Inflammatory macrophage treated with lipopolysaccharide for 4 hours (primary cell): ENCODE measurements around the gene DOCK4.

ENCODE experiments used
- DNase-seq: peaks from one replicate; pipeline ENCODE4 v3.0.0-alpha.2; 2020

DOCK4 gene

DNA sequence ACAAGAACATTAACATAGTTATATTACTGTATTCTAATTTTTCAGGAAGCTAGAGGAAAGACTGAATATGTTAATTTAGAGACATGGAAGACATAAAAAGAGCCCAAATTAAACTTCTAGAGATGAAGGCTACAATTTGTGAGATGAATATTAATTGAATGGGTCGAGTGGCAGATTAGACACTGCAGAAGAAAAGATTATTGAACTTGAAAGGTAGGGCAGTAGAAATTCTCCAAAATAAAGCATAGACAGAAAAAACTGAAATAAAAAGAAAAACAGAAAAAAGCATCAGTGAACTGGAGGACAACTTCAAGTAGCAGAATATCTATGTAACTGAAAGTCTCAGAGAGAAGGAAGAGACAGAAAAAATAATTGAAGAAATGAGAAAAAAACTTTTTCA lies 369.6 kb downstream of the DOCK4 start:
- DNase-seq = no peak

- no peak for DNase-seq
Observed at GRCh38 chr7:111835066-111835465, 371.1 kb downstream of the DOCK4 start.

- DNase-seq = no peak
Observed at GRCh38 chr7:111834367-111834766, 371.8 kb downstream of the DOCK4 start.

DNA sequence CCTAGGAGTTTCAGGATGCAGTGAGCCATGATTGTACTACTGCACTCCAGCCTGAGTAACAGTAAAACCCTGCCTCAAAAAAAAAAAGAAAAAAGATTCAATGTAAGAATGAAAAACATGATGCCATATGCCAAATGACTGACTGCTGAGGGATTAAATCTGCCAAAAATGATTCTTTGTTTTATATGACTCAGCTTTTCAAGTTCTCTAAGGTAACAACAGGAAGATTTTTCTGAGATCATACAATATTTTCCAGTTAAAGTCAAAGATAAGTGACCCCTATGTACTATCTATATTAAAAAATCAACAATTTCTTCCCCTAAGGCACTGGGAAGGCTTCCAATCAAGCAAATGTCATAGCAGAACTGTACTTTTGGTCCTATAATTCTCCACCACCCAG lies 372.7 kb downstream of the DOCK4 start:
- DNase-seq = no peak

GRCh38 chr7:111832174-111832573 lies 374.0 kb downstream of the DOCK4 start:
- peak; percentile 60 for DNase-seq

DNA sequence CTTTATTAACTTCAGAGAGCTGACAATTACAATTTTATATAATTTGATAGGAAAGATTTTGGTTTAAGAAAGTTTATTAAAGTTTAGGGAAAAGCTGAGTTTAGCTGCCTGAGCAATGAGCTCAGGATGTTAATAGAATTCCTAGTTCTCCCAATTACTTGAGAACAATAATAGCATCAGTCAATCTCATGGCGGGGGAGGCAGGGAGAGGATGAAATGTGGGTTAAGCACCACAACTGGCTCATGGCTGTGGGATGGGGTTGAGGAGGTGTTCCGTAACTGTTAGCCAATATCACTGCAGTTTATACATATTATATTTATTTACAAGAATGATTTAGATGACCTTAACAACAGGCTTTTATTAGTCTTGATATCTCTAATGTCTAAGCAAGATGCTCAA lies 377.0 kb downstream of the DOCK4 start:
- DNase-seq = no peak

- DNase-seq = no peak
Observed at GRCh38 chr7:111827863-111828504, 378.2 kb downstream of the DOCK4 start.

DNA sequence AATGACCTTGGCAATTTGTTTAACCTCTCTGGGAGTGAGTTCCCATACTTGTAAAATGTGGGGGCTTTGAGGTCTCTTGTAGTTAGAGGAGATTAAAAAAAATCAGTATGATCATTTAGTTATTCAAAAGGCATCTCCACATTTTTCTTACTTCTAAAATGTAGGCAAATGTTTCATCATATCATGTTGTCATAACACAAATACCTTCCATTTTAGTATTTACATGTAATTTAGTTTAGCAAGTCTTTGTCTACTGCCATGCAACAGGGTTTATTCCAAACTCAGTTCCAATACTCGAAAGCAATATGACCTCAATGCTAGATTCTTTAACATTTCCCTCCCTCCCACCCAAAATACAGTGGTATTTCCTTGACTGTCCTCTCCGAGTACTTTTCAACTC lies 381.2 kb downstream of the DOCK4 start:
- no peak for DNase-seq

GRCh38 chr7:111823826-111824225 lies 382.4 kb downstream of the DOCK4 start:
- DNase-seq = no peak

DNA sequence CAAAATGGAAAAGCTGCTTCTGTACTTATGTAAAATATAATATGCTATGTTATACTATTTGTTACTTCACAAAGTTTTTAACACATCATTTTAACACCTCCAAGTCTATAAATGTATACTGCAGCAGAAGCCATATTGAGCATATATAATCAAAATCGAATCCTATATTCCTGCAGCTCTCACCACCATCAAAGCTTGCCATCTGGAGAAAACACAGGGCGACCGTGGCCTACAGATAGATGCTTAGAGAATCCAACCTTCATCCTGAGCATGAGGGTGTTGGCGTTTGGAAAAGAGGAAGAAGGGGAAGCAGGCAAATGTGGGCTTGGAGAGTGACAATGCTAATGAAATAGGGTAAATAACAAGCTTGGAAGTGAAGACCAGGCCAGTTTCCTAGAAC lies 385.2 kb downstream of the DOCK4 start:
- DNase-seq = no peak

DNA sequence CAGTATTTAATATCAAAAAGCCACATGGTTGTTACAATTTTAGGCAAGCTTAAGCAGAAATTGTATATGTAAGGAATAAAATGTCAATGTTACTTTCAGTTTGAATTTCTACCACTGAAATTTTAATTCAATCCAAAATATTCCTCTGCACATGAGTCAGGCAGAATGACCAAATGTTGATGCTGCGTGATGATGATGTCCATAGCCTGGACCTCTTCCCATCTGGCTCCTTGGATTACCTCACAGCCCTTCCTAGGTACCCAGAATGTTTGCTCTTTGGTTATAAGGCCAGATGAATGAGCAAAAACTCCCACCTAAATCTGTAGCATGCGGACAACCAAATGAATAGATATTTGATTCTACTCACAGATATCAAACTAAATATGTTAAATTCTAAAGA lies 385.6 kb downstream of the DOCK4 start:
- DNase-seq = no peak

GRCh38 chr7:111820121-111820520 lies 386.1 kb downstream of the DOCK4 start:
- no peak for DNase-seq

DNA sequence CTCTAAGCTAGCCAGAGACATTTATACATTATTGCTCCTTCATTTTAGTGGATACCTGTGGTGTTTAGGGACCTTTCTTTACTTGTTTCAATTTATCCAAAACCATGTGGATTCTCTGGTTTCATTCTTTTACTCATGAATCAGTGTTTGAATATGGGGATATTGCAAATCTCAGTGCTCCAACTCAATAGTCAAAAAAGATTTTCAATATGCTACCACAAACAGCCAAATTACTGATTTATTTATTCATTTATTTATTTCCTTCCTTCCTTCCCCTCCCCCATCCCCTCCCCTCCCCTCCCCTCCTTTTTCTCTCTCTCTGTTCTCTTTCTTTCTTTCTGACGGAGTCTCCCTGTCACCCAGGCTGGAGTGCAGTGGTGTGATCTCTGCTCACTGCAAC lies 390.8 kb downstream of the DOCK4 start:
- no peak for DNase-seq

GRCh38 chr7:111813306-111813705 lies 392.9 kb downstream of the DOCK4 start:
- DNase-seq = no peak

- no peak for DNase-seq
Observed at GRCh38 chr7:111806232-111806631, 400.0 kb downstream of the DOCK4 start.

GRCh38 chr7:111803015-111803758 lies 403.0 kb downstream of the DOCK4 start:
- no peak for DNase-seq

- DNase-seq = no peak
Observed at GRCh38 chr7:111802194-111802772, 403.9 kb downstream of the DOCK4 start.

- DNase-seq = no peak
Observed at GRCh38 chr7:111801277-111801676, 404.9 kb downstream of the DOCK4 start.

- no peak for DNase-seq
Observed at GRCh38 chr7:111796671-111797070, 409.5 kb downstream of the DOCK4 start.

DNA sequence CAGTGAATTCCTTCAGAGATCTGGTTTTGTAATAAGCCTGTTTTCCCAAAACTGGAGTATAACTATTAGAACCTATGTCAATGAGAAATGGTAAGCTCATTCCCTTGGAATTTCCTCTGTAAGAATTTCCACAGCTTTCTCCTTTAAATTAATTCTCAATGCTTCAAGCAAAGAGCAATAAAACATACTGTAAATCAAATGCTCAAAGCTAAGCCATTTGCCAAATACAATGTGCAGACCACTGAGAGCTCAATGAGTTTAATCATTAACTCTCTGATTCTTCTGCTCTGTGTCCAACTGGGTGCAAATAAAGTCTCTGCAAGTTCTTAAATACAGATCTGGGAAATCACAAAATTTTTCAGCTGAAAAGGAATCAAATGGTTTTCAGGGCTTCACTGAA lies 416.3 kb downstream of the DOCK4 start:
- DNase-seq = no peak

- no peak for DNase-seq
Observed at GRCh38 chr7:111789048-111789320, 417.2 kb downstream of the DOCK4 start.

- DNase-seq = no peak
Observed at GRCh38 chr7:111788286-111789047, 417.7 kb downstream of the DOCK4 start.

- no peak for DNase-seq
Observed at GRCh38 chr7:111787741-111788140, 418.5 kb downstream of the DOCK4 start.

DNA sequence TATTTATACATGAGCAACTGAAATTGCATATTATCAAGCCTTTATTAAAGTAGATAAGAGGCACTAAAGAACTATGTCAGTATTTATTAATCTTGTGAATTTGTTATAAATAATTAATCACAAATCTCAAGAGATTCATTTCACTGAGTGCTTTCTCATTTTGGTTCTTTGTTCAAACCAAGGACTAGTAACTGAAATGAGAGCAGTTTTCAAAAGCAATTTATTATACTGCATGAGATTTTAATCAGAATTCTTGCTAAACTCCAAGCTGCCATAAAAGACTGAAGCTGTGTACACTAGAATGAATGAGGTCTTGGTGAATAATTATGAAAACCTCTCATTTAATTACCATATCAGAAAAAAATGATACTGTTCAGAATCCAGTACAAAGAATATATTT lies 419.1 kb downstream of the DOCK4 start:
- DNase-seq = no peak
